ENCODE measurements around the gene CDC27.

GRCh38 chr17:47235506-47235905, 46.4 kb upstream of the CDC27 start:
- TF ChIP-seq, protein P1, sequence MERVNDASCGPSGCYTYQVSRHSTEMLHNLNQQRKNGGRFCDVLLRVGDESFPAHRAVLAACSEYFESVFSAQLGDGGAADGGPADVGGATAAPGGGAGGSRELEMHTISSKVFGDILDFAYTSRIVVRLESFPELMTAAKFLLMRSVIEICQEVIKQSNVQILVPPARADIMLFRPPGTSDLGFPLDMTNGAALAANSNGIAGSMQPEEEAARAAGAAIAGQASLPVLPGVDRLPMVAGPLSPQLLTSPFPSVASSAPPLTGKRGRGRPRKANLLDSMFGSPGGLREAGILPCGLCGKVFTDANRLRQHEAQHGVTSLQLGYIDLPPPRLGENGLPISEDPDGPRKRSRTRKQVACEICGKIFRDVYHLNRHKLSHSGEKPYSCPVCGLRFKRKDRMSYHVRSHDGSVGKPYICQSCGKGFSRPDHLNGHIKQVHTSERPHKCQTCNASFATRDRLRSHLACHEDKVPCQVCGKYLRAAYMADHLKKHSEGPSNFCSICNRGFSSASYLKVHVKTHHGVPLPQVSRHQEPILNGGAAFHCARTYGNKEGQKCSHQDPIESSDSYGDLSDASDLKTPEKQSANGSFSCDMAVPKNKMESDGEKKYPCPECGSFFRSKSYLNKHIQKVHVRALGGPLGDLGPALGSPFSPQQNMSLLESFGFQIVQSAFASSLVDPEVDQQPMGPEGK (CRISPR knock-in tag; IDR thresholded peaks at IDR 0.05; ENCODE audit: borderline replicate concordance), result no peak
- no peak for TF ChIP-seq ZNF70 (CRISPR knock-in tag; IDR thresholded peaks at IDR 0.05)
- TF ChIP-seq ARNTL (CRISPR knock-in tag; IDR thresholded peaks at IDR 0.05; ENCODE audit: borderline replicate concordance, low read depth), result no peak
- TF ChIP-seq POU6F1 (CRISPR knock-in tag; IDR thresholded peaks at IDR 0.05; ENCODE audit: borderline replicate concordance, low read depth), result no peak
- TF ChIP-seq ZFP3 (CRISPR knock-in tag; IDR thresholded peaks at IDR 0.05), result no peak
- TF ChIP-seq TOX (CRISPR knock-in tag; IDR thresholded peaks at IDR 0.05; ENCODE audit: borderline replicate concordance), result no peak
- TF ChIP-seq ESRRG (CRISPR knock-in tag; IDR thresholded peaks at IDR 0.05), result no peak
- no peak for TF ChIP-seq GLIS3 (CRISPR knock-in tag; IDR thresholded peaks at IDR 0.05)
- no peak for TF ChIP-seq ZNF565 (CRISPR knock-in tag; conservative IDR thresholded peaks at IDR 0.05; ENCODE audit: low read depth)
